Adipose tissue (tissue), 3 donors: ENCODE data around the gene COL4A1. TPM values are rescaled to one million over a fixed set of nuclear protein-coding genes. Genes with fewer than 3 reads are reported as not detected.

Experiments
- H3K27ac ChIP-seq: one replicate; pipeline ENCODE4 v1.5.1; 2013; ENCODE audit warnings: low read depth, low read length
- WGBS, 3 donors: extraction: QIAGEN DNeasy Blood & Tissue Kit; methylation state at CpG; one replicate each; pipeline ENCODE4 v1.1.7; 2013; 5-methylcytosine and 5-hydroxymethylcytosine counted together
- polyA plus RNA-seq, 3 donors: library from polyadenylated mRNA; stranded (reverse); fragments of 200-250 nt; gene quantifications; one replicate each; pipeline ENCODE4 v1.2.3, GENCODE V29; 2013
- donor health status: healthy with polysubstance abuse.
- donor health status: Bipolar disorder and iron deficiency.
- donor health status: healthy.

Gene COL4A1
- polyA plus RNA-seq, 3 donors = 103 to 773 (median 225) TPM

GRCh38 chr13:110258876-110259631 is 47.9 kb downstream of the COL4A1 start:
- WGBS, 3 donors = 59 to 82% (median 65%) methylated on average over 12 of the region's 12 CpGs

GRCh38 chr13:110257408-110257807 is 49.5 kb downstream of the COL4A1 start:
- no peak overlapping the region for H3K27ac ChIP-seq
- 92 to 96% (median 93%) methylated on average over 3 of the region's 3 CpGs for WGBS, 3 donors

More at GRCh38 chr13:110258876-110259631, 47.9 kb downstream of the COL4A1 start:
- no peak overlapping the region for H3K27ac ChIP-seq

- H3K27ac ChIP-seq = no peak overlapping the region
- WGBS, 3 donors = 72 to 82% (median 78%) methylated on average over 18 of the region's 18 CpGs
Measured at GRCh38 chr13:110256126-110256905, 50.6 kb downstream of the COL4A1 start.

GRCh38 chr13:110254751-110255553 is 52.0 kb downstream of the COL4A1 start:
- H3K27ac ChIP-seq = no peak overlapping the region

GRCh38 chr13:110254151-110254679 is 52.7 kb downstream of the COL4A1 start:
- WGBS, 3 donors = 75 to 76% (median 75%) methylated on average over 7 of the region's 7 CpGs

More at GRCh38 chr13:110254751-110255553, 52.0 kb downstream of the COL4A1 start:
- WGBS, 3 donors = 59 to 73% (median 72%) methylated on average over 9 of the region's 9 CpGs

GRCh38 chr13:110251193-110251819 is 55.7 kb downstream of the COL4A1 start:
- 54 to 79% (median 78%) methylated on average over 12 of the region's 12 CpGs for WGBS, 3 donors
- peak overlapping the region; percentile 57 for H3K27ac ChIP-seq

More at GRCh38 chr13:110254151-110254679, 52.7 kb downstream of the COL4A1 start:
- H3K27ac ChIP-seq = no peak overlapping the region

- WGBS, 3 donors = 47 to 76% (median 54%) methylated on average over 10 of the region's 10 CpGs
- H3K27ac ChIP-seq = no peak overlapping the region
Measured at GRCh38 chr13:110250258-110250891, 56.6 kb downstream of the COL4A1 start.

- H3K27ac ChIP-seq = no peak overlapping the region
- 71 to 79% (median 78%) methylated on average over 13 of the region's 13 CpGs for WGBS, 3 donors
Measured at GRCh38 chr13:110249326-110249725, 57.6 kb downstream of the COL4A1 start.

GRCh38 chr13:110248449-110249143 is 58.4 kb downstream of the COL4A1 start:
- no peak overlapping the region for H3K27ac ChIP-seq
- 91 to 94% (median 92%) methylated on average over 27 of the region's 27 CpGs for WGBS, 3 donors

GRCh38 chr13:110246530-110246929 is 60.4 kb downstream of the COL4A1 start:
- H3K27ac ChIP-seq = no peak overlapping the region
- WGBS, 3 donors = 41 to 71% (median 59%) methylated on average over 5 of the region's 5 CpGs

GRCh38 chr13:110245416-110245899 is 61.5 kb downstream of the COL4A1 start:
- 76 to 85% (median 76%) methylated on average over 7 of the region's 7 CpGs for WGBS, 3 donors
- H3K27ac ChIP-seq = no peak overlapping the region

- no peak overlapping the region for H3K27ac ChIP-seq
- 83 to 87% (median 86%) methylated on average over 9 of the region's 9 CpGs for WGBS, 3 donors
Measured at GRCh38 chr13:110244976-110245375, 62.0 kb downstream of the COL4A1 start.

GRCh38 chr13:110244071-110244830 is 62.7 kb downstream of the COL4A1 start:
- no peak overlapping the region for H3K27ac ChIP-seq
- 48 to 75% (median 66%) methylated on average over 7 of the region's 7 CpGs for WGBS, 3 donors

GRCh38 chr13:110242615-110243014 is 64.3 kb downstream of the COL4A1 start:
- H3K27ac ChIP-seq = no peak overlapping the region
- 83 to 89% (median 85%) methylated on average over 4 of the region's 4 CpGs for WGBS, 3 donors

- no peak overlapping the region for H3K27ac ChIP-seq
- 90 to 92% (median 92%) methylated on average over 7 of the region's 7 CpGs for WGBS, 3 donors
Measured at GRCh38 chr13:110240943-110241342, 66.0 kb downstream of the COL4A1 start.

- H3K27ac ChIP-seq = no peak overlapping the region
- whole genome bisulfite sequencing, 3 donors = 67 to 86% (median 75%) methylated on average over 10 of the region's 10 CpGs
Measured at GRCh38 chr13:110240352-110240751, 66.6 kb downstream of the COL4A1 start.
